ENCODE measurements around the gene TRAT1. TPM values are rescaled to one million over a fixed set of nuclear protein-coding genes. Genes with fewer than 3 reads are reported as not detected.
"Not testable (repeated sequence)": the region's sequence is repeated elsewhere in the genome, so short reads cannot be mapped to it uniquely, and the experiment has no call there.

Gene TRAT1, protein sequence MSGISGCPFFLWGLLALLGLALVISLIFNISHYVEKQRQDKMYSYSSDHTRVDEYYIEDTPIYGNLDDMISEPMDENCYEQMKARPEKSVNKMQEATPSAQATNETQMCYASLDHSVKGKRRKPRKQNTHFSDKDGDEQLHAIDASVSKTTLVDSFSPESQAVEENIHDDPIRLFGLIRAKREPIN
- 0.96 TPM for total RNA-seq

DNA sequence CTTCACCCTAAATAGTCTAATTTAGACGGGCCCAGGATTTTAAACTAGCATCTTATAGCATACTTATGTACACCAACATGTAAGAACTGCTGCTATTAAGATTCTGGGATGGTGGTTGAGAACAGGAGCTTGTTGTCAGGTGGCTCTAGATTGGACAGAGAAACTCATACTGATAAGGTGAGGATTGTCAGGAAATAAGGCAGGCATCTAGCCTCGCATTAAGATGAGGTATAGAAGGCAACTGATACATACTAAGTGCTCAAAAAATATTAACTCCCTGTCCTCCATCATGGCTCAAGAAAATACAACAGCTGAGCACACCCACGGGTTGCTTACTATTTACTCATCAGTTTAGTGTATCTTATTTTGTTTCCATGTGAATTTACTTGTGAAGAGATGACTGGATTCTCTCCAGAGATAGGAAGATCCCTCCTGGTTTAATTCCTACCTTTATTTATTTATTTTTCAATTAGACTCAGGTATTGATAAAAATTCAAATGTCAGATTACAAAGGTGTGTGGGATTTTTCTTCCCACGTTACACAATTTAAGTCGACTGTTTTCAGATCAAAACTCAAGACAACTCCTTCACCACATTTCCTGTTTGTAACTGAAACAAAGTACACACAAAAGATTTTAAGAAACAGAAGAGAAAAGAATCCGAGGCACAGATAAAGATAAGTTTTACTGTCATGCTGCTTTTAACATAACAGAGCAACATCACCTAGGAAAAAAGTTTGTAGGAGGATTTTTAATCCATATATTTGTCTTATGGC is at the start of gene TRAT1:
Gene TRAT1, plus strand, starts transcription at position 664 of the 775 bp plus-strand sequence. CDS start 142 bp downstream, outside the sequence.
- no peak for DNase-seq (ENCODE audit: low spot score)

GRCh38 chr3:108775649-108776048 is 46.9 kb upstream of the TRAT1 start:
- no peak for DNase-seq (ENCODE audit: low spot score)

DNA sequence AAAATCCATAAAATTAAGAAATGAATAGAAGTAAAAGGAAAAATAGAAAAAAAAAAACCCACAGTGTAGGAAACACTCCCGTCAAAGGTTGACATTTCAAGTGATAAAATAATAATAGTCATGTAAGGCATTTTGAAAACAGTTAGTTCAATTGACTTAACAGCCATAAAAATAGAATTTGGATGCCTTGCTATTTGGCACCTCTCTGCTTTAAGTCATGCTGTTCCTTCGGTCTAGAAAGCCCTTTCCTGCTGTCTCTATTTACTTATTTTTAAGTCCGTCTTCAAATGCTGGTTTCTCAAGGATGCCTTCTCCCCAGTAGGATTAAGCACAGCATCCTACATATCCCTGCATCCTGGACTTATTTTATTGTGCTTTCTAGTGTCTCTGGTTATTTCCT is 43.1 kb upstream of the TRAT1 start:
- DNase-seq (ENCODE audit: low spot score) = no peak

- DNase-seq (ENCODE audit: low spot score) = no peak
These were observed 42.4 kb upstream of the TRAT1 start for GRCh38 chr3:108780235-108780634.

GRCh38 chr3:108791473-108791872 is 31.1 kb upstream of the TRAT1 start:
- DNase-seq (ENCODE audit: low spot score) = no peak

- DNase-seq (ENCODE audit: low spot score) = no peak
These were observed 18.1 kb upstream of the TRAT1 start for GRCh38 chr3:108804437-108804836.

GRCh38 chr3:108804966-108805365 is 17.6 kb upstream of the TRAT1 start:
- DNase-seq (ENCODE audit: low spot score) = no peak

GRCh38 chr3:108806316-108806715 is 16.3 kb upstream of the TRAT1 start:
- DNase-seq (ENCODE audit: low spot score) = no peak

DNA sequence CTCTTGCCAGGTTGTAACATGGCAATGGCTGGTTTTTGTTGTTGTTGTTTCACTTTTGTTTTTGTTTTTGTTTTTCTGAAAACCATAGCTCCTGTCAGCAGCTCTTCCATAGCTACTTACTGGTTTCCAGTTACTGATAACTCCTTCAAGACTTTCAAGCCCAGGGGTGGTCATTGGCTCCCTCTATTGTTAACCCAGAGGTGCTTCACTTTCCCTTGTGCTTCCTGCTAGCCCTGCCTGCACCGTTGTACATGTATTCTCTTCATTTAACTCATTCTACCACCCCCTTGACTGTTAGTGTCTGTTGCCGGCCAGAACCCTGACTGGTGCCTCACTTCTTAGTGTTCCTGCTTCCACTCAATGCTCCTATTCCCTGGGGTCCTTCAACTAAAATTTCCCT is 4.2 kb upstream of the TRAT1 start:
- no peak for DNase-seq (ENCODE audit: low spot score)

DNA sequence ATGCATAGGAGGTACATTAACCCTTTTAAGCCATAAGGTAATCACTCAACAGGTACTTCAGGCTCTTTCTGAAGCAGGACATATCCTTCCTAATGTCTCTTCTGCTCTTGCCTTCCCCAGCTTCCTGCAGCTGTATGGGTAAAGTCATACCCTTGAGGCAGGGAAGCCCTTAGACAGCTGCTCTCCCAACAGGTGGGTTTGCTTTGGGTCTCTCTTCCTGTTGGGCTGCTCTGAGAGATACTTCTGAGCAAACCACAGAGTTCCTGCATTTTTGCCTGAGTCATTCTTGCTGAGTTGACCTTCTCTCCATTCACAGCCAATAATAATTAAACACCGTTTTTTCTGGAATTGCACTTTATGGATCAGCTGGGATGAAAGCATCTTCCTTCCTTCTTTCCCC is 2.0 kb upstream of the TRAT1 start:
- DNase-seq (ENCODE audit: low spot score) = no peak

DNA sequence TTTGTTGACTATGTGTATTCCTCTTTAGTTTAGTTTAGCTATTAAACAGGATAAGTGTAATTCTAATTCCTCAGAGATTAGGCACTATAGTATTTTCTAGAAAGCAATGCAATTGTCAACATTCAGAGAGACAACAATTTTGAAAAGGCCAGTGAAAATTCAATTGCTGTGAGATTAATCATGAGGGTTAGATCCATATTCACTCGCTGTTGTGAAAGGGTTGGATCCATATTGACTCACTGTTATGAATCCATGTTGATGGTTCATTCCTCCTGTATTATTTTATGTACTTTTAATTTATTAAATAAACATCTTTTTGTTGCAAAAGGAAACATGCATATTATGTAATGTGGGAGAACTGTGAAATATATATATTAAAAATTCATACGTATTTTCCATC is 641 bp downstream of the TRAT1 start:
- no peak for DNase-seq (ENCODE audit: low spot score)

GRCh38 chr3:108823803-108824202 is 1.2 kb downstream of the TRAT1 start:
- not testable (repeated sequence) for DNase-seq (ENCODE audit: low spot score)

DNA sequence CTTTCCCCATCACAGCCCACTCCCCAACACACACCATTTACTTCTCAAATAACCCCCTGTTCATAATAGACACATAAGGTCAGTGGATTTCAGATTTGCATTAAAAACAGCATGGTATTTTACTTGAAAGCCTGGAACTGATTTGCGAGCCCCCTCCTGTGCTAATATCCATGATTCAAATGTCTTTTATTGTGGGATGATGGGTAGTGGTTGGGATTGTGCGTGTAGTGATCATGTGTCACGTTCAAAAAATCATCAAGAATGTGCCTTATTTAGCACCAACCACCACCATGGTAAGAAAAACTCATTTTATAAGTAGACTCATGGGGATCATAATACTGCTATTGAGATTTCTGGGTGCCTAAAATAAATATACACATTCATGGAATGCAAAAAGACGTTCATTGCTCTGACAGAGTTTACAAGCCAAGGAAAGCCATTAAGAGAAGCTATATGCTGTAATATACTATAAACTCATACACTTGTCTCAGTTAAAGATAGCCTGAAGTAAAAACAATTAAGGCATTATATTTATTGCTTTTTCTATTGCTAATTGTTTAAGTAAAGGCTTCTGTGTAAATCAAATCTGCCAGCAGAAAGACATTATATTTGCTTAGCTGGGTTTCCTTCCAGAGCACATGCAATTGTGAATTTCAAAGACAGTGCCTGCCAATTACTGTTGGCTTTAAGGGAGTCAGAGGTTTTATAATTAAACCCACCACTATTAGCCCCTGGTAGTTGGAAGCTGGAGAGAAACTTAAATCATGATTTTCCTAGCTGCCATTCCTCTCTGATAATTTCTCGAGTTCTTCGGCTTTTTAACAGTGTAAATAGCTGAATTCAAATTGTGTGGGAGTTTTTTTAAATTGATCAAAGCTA is 4.0 kb downstream of the TRAT1 start:
- DNase-seq (ENCODE audit: low spot score) = no peak

- no peak for DNase-seq (ENCODE audit: low spot score)
These were observed 7.8 kb downstream of the TRAT1 start for GRCh38 chr3:108830381-108830780.

- no peak for DNase-seq (ENCODE audit: low spot score)
These were observed 8.5 kb downstream of the TRAT1 start for GRCh38 chr3:108830991-108831614.

GRCh38 chr3:108833611-108834010 is 11.0 kb downstream of the TRAT1 start:
- DNase-seq (ENCODE audit: low spot score) = no peak

DNA sequence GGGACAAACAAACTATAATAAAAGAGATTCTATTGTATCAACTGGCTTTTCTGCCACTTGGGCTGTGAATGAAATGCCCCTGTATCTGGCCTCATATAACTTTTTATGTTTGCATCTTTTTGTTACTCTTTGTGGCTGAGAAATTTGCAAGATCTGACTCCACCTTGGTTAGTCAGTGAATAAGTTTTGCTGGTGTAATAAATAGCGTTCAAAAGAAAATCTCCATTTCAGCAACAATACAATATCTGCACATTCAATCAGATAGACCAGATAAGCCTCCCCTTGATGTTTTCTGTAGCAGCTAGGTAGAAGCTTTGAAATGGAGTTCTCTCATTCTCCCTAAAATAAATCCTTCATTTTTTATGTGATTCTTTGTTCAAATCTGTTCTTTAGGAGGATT is 12.0 kb downstream of the TRAT1 start:
- DNase-seq (ENCODE audit: low spot score) = no peak

DNA sequence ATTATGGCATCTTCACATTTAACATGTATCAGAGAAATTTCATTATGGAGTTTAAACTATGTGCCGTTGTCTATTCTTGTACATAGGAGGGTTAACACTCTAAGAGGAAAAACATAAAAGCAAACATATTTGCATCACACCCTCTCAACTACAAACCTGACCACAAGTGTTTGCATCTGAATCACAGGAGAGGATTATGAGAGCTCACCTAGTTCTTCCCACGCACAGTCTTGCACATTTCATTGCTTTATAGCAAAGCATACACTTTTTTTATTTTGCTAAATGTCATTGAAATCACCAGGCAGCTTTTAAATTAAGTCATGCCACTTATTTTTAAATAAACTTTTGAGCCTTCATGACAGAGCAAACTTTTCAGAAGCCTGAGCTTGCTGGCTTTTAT is 12.5 kb downstream of the TRAT1 start:
- DNase-seq (ENCODE audit: low spot score) = no peak

GRCh38 chr3:108838436-108838835 is 15.8 kb downstream of the TRAT1 start:
- no peak for DNase-seq (ENCODE audit: low spot score)

DNA sequence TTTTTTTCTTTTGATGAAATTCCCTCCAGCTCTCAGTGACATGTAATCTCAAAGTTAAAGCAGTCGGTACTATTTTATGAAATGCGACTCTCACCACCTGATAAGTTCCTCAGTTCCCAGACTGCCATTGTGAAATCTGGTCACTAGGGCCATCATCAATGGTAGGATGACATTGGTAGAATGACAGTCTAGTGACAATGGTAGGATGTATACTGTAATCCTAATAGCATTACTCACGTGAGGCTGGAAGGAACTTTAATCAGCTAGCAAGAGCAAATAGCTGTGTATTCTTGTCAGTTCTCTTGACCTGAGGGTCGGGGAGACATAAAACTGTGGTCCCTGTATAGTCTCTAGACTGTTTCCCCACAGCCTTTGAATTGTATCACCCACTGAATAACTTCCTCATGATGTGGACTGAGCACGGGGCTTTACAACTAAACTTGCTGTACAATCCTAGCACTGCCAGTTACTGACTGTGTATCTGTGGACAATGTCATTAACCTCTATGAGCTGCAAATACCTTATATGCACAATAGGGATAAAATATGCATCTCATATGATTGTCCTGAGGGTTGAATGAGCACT is 23.2 kb downstream of the TRAT1 start:
- no peak for DNase-seq (ENCODE audit: low spot score)

DNA sequence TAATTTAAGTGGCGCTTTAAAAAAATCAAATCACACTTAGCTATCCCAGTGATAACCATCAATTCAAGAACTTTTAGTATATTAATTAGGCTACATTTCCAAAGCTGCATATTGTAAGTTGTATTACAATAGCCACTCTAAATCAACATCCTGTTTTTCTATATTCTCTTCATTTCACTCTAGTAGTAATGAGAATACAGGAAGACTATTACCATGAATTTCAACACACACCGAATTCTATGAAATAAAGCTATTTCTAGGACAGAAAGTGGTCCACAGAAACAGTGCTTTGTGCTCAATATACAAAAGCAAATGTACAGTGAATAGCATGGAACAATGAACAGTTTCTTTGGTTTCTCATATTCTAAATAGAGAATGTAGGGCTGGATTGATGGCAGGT is 24.6 kb downstream of the TRAT1 start:
- no peak for DNase-seq (ENCODE audit: low spot score)

GRCh38 chr3:108849075-108849474 is 26.5 kb downstream of the TRAT1 start:
- DNase-seq (ENCODE audit: low spot score) = no peak
